HepG2 (cell line): ENCODE data around the gene NHERF2. TPM values are rescaled to one million over a fixed set of nuclear protein-coding genes. Genes with fewer than 3 reads are reported as not detected.

Experiments
- ATAC-seq: fragments of 200-7000 bp; cut with Tn5 transposase; 3 replicates; pipeline ENCODE4 v1.9.1; 2020; ENCODE audit warnings: mild to moderate bottlenecking, moderate library complexity
- BruUV-seq: library from RNA; stranded (reverse); fragments of 400-500 nt; replicated peaks from 2 replicates; lab custom pipeline; 2021; lab: Mats Ljungman, UMichigan
- CTCF ChIA-PET: fragments of 300-600 bp; formaldehyde crosslinking; extraction: SDS; loops from one replicate; lab custom pipeline; 2021; ENCODE audit warnings: low total read pairs, inconsistent platforms, low intra/inter-chr PET ratio; lab: Yijun Ruan, JAX
- POLR2A ChIA-PET: fragments of 350-600 bp; sonication (Branson Sonifier 250); formaldehyde crosslinking; loops from one replicate; lab custom pipeline; 2020; ENCODE audit warnings: antibody characterized with exemption, inconsistent platforms; lab: Yijun Ruan, JAX
- DNase-seq: peaks from one replicate; pipeline ENCODE4 v3.0.0-alpha.2; 2015; ENCODE audit warnings: low spot score
- FAIRE-seq: peaks from 3 replicates; lab custom pipeline; 2011; peaks lifted over from hg19 to GRCh38; lab: Jason Lieb, UNC
- H2AFZ ChIP-seq: one replicate; pipeline ENCODE4 v1.6.1; 2011; ENCODE audit warnings: low read length, inconsistent platforms
- H3K27ac ChIP-seq: fragments of 300-600 bp; 3 replicates; pipeline ENCODE4 v1.8.0; 2011; ENCODE audit warnings: mixed run types, mild to moderate bottlenecking, mixed read lengths, low read length, inconsistent platforms; ENCODE audit not compliant: insufficient read depth; ENCODE audit errors: extremely low read length
- H3K27me3 ChIP-seq, 2 experiments: fragments of 200-600 bp in 1 of 2; 2 replicates in 1 of 2; 3 replicates in 1 of 2; pipeline versions ENCODE4 v1.6.0 to v1.8.0; 2011; ENCODE audit warnings: low read length in 2 of 2, mild to moderate bottlenecking in 2 of 2, moderate library complexity in 2 of 2, inconsistent platforms in 1 of 2; ENCODE audit not compliant: insufficient read depth in 2 of 2, control insufficient read depth in 1 of 2
- H3K36me3 ChIP-seq, 2 experiments: fragments of 200-600 bp in 1 of 2; replicated peaks in 1 of 2; 2 replicates in 1 of 2; 3 replicates in 1 of 2; pipeline versions ENCODE4 v1.5.1 to v1.8.0; 2011; ENCODE audit warnings: low read length in 2 of 2, inconsistent platforms in 1 of 2; ENCODE audit not compliant: insufficient read depth in 2 of 2, control insufficient read depth in 1 of 2
- H3K4me1 ChIP-seq: 2 replicates; pipeline ENCODE4 v1.5.1; 2012; ENCODE audit warnings: low read length, inconsistent platforms; ENCODE audit not compliant: insufficient read depth
- H3K4me2 ChIP-seq: 2 replicates; pipeline ENCODE4 v1.6.0; 2011; ENCODE audit warnings: low read depth, low read length, inconsistent platforms
- H3K4me3 ChIP-seq, 3 experiments: fragments of 200-600 bp in 1 of 3; sonication (generic), shearing (Covaris generic) in 1 of 3; replicated peaks in 1 of 3; 2 replicates each; pipeline ENCODE4 v1.5.1; 2011 to 2016; ENCODE audit warnings: low read length in 3 of 3, inconsistent platforms in 2 of 3, low read depth in 2 of 3, mild to moderate bottlenecking in 2 of 3, control low read depth in 1 of 3, mixed read lengths in 1 of 3; ENCODE audit not compliant: insufficient read depth in 1 of 3
- H3K79me2 ChIP-seq: one replicate; pipeline ENCODE4 v1.6.1; 2011; ENCODE audit warnings: low read length, inconsistent platforms; ENCODE audit not compliant: insufficient read depth
- H3K9ac ChIP-seq: 2 replicates; pipeline ENCODE4 v1.6.0; 2011; ENCODE audit warnings: mild to moderate bottlenecking, low read depth, low read length, inconsistent platforms; ENCODE audit not compliant: insufficient read depth
- H3K9me3 ChIP-seq: 2 replicates; pipeline ENCODE4 v1.5.1; 2012; ENCODE audit warnings: mild to moderate bottlenecking, low read length
- H4K20me1 ChIP-seq: 2 replicates; pipeline ENCODE4 v1.6.0; 2011; ENCODE audit warnings: inconsistent platforms, mild to moderate bottlenecking, low read length, moderate library complexity; ENCODE audit not compliant: insufficient read depth
- ATF7 ChIP-seq, 2 experiments: fragments of 450-650 bp in 1 of 2; sonication (generic) in 1 of 2; formaldehyde crosslinking in 1 of 2; IDR thresholded peaks; 2 replicates each; pipeline versions ENCODE4 v1.4.0 to v1.6.1; 2016 to 2020; ENCODE audit warnings: antibody characterized with exemption in 1 of 2, mild to moderate bottlenecking in 1 of 2, missing genetic modification reagents in 1 of 2
- FOXK1 ChIP-seq: sonication (generic); formaldehyde crosslinking; IDR thresholded peaks from 2 replicates; pipeline ENCODE4 v1.4.0; 2020; ENCODE audit warnings: low read depth, missing genetic modification reagents, borderline replicate concordance
- HNRNPL ChIP-seq: fragments of 200-400 bp; formaldehyde crosslinking; IDR thresholded peaks from 2 replicates; pipeline ENCODE4 v1.6.1; 2017; ENCODE audit warnings: mild to moderate bottlenecking, low read depth, low read length
- NONO ChIP-seq, 2 experiments: fragments of 450-650 bp in 1 of 2; sonication (generic) in 1 of 2; formaldehyde crosslinking in 1 of 2; IDR thresholded peaks in 1 of 2; conservative IDR thresholded peaks in 1 of 2; 2 replicates each; pipeline versions ENCODE4 v1.6.1 to v1.8.0; 2017 to 2022; ENCODE audit warnings: mild to moderate bottlenecking in 1 of 2, missing genetic modification reagents in 1 of 2, moderate library complexity in 1 of 2
- PAXIP1 ChIP-seq: sonication (generic); formaldehyde crosslinking; conservative IDR thresholded peaks from 2 replicates; pipeline ENCODE4 v1.4.0; 2020; ENCODE audit warnings: mild to moderate bottlenecking, missing genetic modification reagents, moderate library complexity
- PHF21A ChIP-seq: sonication (generic); formaldehyde crosslinking; IDR thresholded peaks from 2 replicates; pipeline ENCODE4 v1.5.0; 2020; ENCODE audit warnings: mild to moderate bottlenecking, missing genetic modification reagents
- ZNF687 ChIP-seq: sonication (generic); formaldehyde crosslinking; IDR thresholded peaks from 2 replicates; pipeline ENCODE4 v1.5.1; 2020; ENCODE audit warnings: mild to moderate bottlenecking, missing genetic modification reagents, moderate library complexity
- ZNF749 ChIP-seq: sonication (generic); formaldehyde crosslinking; IDR thresholded peaks from 2 replicates; pipeline ENCODE4 v1.8.0; 2022; ENCODE audit warnings: mild to moderate bottlenecking, missing genetic modification reagents, moderate library complexity, borderline replicate concordance
- WGBS: methylation state at CpG from one replicate; pipeline ENCODE4 v1.1.6; 2017; ENCODE audit warnings: low lambda C conversion rate; 5-methylcytosine and 5-hydroxymethylcytosine counted together
- in situ Hi-C: cut with HindIII; loops from 2 replicates; pipeline ENCODE4 v1.10.0; 2017; ENCODE audit warnings: low pct_unique_long_range_greater_than_20kb; ENCODE audit not compliant: extremely low pct_ligation_motif_present
- intact Hi-C: fragments of 100-400 bp; cut with micrococcal nuclease; formaldehyde crosslinking; loops from one replicate; pipeline ENCODE4 v1.10.0; 2022; ENCODE audit not compliant: unreplicated experiment
- polyA plus RNA-seq, 8 experiments: library from polyadenylated mRNA; depleted of rRNA in 3 of 8; stranded (reverse) in 7 of 8; unstranded in 1 of 8; fragments of >200 nt; fragmentation: Illumina TruSeq in 4 of 8; extraction: Trizol in 4 of 8; gene quantifications; 2 replicates each; pipeline versions ENCODE4 v1.2.1 to v1.2.3, GENCODE V29; 2011 to 2016; ENCODE audit warnings: low read depth in 4 of 8, missing spikeins in 1 of 8, mixed read lengths in 1 of 8; ENCODE audit not compliant: insufficient read depth in 1 of 8
- total RNA-seq, 5 experiments: library from RNA; depleted of rRNA; stranded (reverse); fragments of >200 nt; fragmentation: Illumina TruSeq; extraction: Trizol; gene quantifications; 2 replicates each; pipeline ENCODE4 v1.2.3, GENCODE V29; 2016; ENCODE audit warnings: low read depth in 1 of 5
- TF ChIP-seq, protein P1 (sequence below): sonication (generic); formaldehyde crosslinking; IDR thresholded peaks from 2 replicates; pipeline ENCODE4 v1.4.0; 2020; ENCODE audit warnings: missing genetic modification reagents, borderline replicate concordance
- TF ChIP-seq, protein P2 (sequence below): sonication (generic); formaldehyde crosslinking; IDR thresholded peaks from 2 replicates; pipeline ENCODE4 v1.5.0; 2020; ENCODE audit warnings: mild to moderate bottlenecking, missing genetic modification reagents, moderate library complexity

The NHERF2 gene
- total and polyA plus RNA-seq, 2 of the 13 experiments (the other 11 are each of a cell fraction or from before 2014, with no cell fraction given): 23.7 to 39.3 TPM

DNA sequence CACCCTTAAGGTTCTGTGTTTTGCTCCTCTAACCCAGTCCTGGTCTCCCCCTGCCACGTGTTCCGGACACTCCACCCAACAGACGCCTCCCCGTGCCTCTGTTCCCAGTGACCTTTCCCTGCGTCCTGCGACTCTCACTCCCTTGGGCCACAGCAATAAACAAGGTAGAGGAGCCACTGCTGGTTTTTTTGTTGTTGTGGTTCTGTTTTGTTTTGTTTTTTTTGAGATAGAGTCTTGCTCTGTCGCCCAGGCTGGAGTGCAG lies 10.8 kb upstream of the NHERF2 start (continued):
- no peak for TF ChIP-seq HNRNPL

DNA sequence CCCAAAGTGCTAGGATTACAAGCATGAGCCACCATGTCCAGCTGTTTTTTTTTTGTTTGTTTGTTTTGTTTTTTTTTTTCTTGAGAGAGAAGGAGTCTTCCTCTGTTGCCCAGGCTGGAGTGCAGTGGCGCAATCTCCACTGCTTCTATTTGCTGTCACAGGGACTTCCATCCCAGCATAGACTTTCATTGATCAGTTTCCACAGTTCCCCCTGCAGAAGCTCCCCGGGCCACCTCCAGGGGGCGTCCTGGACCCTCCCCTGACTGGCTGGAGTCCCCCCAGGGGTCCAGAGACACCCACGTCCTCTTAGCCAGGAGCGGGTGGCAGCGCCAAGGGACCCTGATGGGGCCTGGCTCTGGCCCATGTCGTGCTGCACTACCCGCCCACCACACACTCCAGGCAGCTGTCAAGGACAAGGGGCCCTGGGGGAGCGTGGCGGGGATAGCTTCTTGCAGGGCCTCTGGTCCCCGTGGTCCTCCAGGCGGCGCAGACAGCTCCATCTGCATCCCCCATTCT lies 10.2 kb upstream of the NHERF2 start:
- intact Hi-C loops: no loop called here
- H3K27ac ChIP-seq: no peak overlapping the region
- H3K4me2 ChIP-seq: peak overlapping the region; percentile 93
- no peak overlapping the region for H2AFZ ChIP-seq
- in situ Hi-C loops: no loop called here
- H4K20me1 ChIP-seq: no peaks in the 10 kb centered on the region
- DNase-seq (peak; percentile 41), FAIRE-seq (peak; percentile 48), ATAC-seq (peak; percentile 52)
- ChIA-PET POLR2A (interaction anchor here (1.1 to 2.9 kb wide), 5 partner anchors 19 to 139 kb away, joined by 3 to 22 read pairs (median 7); partner anchors contain the start of genes NTHL1, RPS2, TRAF7 and TSC2), CTCF (no interaction called here)
- H3K4me3 ChIP-seq: no peak overlapping the region; a peak in 1 of 6 replicates
- peaks cover 2 to 20% of the 10 kb centered on the region in 2 experiments; a peak in 2 of 5 replicates for H3K27me3 ChIP-seq
- BruUV-seq: no TSS peak
- WGBS: 3% methylated on average over 3 of the region's 13 CpGs
- peaks cover 62% of the 10 kb centered on the region for H3K4me1 ChIP-seq
- no peak overlapping the region for H3K9ac ChIP-seq
- no peaks in the 10 kb centered on the region for H3K36me3 ChIP-seq
- H3K79me2 ChIP-seq: no peaks in the 10 kb centered on the region
- H3K9me3 ChIP-seq: no peaks in the 10 kb centered on the region
- TF ChIP-seq PAXIP1 (CRISPR knock-in tag): peak; percentile 29
- TF ChIP-seq FOXK1 (CRISPR knock-in tag): peak; percentile 26; the same call in 1 of the 2 replicates
- no peak for TF ChIP-seq ZNF749 (CRISPR knock-in tag)
- 0 out of 2 replicates have a peak, but pooled peaks have one; percentile 57 for TF ChIP-seq PHF21A
- TF ChIP-seq, protein P1, sequence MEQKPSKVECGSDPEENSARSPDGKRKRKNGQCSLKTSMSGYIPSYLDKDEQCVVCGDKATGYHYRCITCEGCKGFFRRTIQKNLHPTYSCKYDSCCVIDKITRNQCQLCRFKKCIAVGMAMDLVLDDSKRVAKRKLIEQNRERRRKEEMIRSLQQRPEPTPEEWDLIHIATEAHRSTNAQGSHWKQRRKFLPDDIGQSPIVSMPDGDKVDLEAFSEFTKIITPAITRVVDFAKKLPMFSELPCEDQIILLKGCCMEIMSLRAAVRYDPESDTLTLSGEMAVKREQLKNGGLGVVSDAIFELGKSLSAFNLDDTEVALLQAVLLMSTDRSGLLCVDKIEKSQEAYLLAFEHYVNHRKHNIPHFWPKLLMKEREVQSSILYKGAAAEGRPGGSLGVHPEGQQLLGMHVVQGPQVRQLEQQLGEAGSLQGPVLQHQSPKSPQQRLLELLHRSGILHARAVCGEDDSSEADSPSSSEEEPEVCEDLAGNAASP (CRISPR knock-in tag): 0 out of 2 replicates have a peak, but pooled peaks have one; percentile 26
- TF ChIP-seq, protein P2, sequence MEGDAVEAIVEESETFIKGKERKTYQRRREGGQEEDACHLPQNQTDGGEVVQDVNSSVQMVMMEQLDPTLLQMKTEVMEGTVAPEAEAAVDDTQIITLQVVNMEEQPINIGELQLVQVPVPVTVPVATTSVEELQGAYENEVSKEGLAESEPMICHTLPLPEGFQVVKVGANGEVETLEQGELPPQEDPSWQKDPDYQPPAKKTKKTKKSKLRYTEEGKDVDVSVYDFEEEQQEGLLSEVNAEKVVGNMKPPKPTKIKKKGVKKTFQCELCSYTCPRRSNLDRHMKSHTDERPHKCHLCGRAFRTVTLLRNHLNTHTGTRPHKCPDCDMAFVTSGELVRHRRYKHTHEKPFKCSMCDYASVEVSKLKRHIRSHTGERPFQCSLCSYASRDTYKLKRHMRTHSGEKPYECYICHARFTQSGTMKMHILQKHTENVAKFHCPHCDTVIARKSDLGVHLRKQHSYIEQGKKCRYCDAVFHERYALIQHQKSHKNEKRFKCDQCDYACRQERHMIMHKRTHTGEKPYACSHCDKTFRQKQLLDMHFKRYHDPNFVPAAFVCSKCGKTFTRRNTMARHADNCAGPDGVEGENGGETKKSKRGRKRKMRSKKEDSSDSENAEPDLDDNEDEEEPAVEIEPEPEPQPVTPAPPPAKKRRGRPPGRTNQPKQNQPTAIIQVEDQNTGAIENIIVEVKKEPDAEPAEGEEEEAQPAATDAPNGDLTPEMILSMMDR (CRISPR knock-in tag): peak; percentile 79
- TF ChIP-seq ZNF687 (CRISPR knock-in tag): peak; percentile 46
- no peak for TF ChIP-seq ATF7 (IDR thresholded peaks at IDR 0.05)
- TF ChIP-seq ATF7 (CRISPR knock-in tag; IDR thresholded peaks at IDR 0.05): no peak
- no peak for TF ChIP-seq NONO (IDR thresholded peaks at IDR 0.05)
- 0 out of 2 replicates have a peak, but pooled peaks have one; percentile 33 for TF ChIP-seq NONO (CRISPR knock-in tag; conservative IDR thresholded peaks at IDR 0.05)
